Measurements from ENCODE around the gene U2AF2. TPM values are rescaled to one million over a fixed set of nuclear protein-coding genes. Genes with fewer than 3 reads are reported as not detected.

Gene U2AF2
- total RNA-seq, 1 donor from 2014 or later: 365 TPM

DNA sequence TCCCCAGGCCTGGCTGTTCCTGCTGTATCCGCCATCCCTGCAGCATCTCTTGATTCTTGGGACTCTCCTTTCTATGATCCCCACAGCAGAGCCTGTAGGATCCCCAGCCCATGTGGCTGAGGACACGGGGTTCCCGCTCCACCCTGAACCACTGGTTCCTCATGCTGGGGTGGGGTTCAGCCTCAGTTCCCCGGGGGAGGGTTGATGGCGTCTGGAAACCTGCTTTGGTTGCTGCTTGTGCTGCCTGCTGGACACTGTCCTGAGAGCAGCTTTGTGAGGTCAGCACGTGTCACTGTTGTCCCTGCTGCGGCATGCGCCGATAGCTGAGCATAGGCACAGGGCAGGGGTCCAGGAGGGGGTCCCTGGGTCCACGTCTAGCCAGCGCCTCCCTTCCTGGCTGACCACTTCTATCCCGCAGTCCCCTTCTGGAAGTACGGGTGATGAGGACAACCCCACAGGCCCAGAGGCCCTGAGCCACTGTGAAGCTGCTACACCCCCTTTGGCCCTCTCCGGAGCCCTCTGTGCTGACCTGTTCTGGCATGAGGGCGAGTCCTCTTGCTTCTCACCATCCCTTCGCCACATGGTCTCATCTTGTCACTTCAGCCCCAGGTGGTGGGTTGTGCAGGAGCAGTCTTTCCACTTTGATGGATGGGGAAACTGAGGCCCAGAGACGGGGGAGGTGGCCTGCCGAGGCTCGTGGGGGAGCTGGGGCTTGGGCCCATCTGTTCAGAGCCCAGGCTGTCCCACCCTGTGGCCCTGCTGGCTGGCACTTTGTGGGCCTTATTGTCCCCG is 25.7 kb downstream of the U2AF2 start:
- TF ChIP-seq, protein P1, sequence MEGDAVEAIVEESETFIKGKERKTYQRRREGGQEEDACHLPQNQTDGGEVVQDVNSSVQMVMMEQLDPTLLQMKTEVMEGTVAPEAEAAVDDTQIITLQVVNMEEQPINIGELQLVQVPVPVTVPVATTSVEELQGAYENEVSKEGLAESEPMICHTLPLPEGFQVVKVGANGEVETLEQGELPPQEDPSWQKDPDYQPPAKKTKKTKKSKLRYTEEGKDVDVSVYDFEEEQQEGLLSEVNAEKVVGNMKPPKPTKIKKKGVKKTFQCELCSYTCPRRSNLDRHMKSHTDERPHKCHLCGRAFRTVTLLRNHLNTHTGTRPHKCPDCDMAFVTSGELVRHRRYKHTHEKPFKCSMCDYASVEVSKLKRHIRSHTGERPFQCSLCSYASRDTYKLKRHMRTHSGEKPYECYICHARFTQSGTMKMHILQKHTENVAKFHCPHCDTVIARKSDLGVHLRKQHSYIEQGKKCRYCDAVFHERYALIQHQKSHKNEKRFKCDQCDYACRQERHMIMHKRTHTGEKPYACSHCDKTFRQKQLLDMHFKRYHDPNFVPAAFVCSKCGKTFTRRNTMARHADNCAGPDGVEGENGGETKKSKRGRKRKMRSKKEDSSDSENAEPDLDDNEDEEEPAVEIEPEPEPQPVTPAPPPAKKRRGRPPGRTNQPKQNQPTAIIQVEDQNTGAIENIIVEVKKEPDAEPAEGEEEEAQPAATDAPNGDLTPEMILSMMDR (conservative IDR thresholded peaks at IDR 0.05): no peak
- H3K27ac Mint-ChIP-seq (ENCODE audit: unreplicated experiment): no peak overlapping the region
- no peak for DNase-seq (ENCODE audit: low read depth, low spot score)
- peaks cover 3% of the 10 kb centered on the region for H3K27me3 Mint-ChIP-seq (ENCODE audit: low read depth)
- H3K4me1 Mint-ChIP-seq: peaks cover 22% of the 10 kb centered on the region
- peaks cover 2% of the 10 kb centered on the region for H3K36me3 Mint-ChIP-seq (ENCODE audit: low read depth)
- peak overlapping the region; percentile 67 for H3K4me3 Mint-ChIP-seq
- no peaks in the 10 kb centered on the region for H3K9me3 Mint-ChIP-seq

DNA sequence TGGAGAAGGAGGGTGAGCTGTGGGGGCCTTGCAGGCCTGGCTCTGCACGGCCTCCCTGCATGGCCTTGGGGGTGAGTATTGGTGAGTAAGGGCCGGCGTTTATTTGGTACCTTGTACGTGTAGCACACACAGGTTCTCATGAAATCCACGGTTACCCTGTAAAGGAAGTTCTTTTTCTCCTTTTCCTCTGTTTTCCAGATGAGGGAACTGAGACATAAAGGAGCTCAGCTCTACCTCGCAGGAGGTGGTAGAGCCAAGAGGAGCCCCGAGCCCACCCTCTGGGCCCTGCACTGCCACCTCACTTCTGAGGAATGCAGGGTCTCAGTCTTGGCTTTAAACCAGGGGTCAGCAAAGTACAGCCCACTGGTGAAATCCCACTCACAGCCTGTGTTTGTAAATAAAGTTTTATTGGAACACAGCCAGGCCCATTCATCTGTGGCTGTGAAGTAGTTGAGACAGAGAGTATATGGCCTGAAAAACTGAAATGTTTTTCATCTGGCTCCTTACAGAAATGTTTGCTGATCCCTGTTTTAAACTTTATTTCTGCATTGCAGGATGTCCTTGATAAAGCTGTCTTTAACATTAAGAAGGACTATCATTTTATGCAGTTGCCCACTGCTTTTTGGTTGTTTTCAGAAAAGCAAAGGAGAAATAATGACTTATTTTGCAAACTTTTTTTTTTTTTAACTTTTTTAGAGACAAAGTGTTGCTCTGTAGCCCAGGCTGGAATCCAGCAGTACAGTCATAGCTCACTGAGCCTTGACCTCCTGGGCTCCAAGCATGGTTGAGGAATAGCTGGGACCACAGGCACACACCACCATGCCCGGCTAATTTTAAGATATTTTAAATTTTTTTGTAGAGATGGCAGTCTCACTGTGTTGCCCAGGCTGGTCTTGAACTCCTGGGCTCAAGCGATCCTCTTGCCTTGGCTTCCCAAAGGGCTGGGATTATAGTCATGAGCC is 26.6 kb downstream of the U2AF2 start:
- Mint-ChIP-seq H3K27ac (ENCODE audit: unreplicated experiment) (no peak overlapping the region), H3K27me3 (ENCODE audit: low read depth) (no peaks in the 10 kb centered on the region), H3K4me3 (no peak overlapping the region), H3K36me3 (ENCODE audit: low read depth) (no peaks in the 10 kb centered on the region), H3K9me3 (no peaks in the 10 kb centered on the region), H3K4me1 (peaks cover 13% of the 10 kb centered on the region)
- DNase-seq (ENCODE audit: low read depth, low spot score): no peak
- TF ChIP-seq, protein P1 (conservative IDR thresholded peaks at IDR 0.05): no peak

DNA sequence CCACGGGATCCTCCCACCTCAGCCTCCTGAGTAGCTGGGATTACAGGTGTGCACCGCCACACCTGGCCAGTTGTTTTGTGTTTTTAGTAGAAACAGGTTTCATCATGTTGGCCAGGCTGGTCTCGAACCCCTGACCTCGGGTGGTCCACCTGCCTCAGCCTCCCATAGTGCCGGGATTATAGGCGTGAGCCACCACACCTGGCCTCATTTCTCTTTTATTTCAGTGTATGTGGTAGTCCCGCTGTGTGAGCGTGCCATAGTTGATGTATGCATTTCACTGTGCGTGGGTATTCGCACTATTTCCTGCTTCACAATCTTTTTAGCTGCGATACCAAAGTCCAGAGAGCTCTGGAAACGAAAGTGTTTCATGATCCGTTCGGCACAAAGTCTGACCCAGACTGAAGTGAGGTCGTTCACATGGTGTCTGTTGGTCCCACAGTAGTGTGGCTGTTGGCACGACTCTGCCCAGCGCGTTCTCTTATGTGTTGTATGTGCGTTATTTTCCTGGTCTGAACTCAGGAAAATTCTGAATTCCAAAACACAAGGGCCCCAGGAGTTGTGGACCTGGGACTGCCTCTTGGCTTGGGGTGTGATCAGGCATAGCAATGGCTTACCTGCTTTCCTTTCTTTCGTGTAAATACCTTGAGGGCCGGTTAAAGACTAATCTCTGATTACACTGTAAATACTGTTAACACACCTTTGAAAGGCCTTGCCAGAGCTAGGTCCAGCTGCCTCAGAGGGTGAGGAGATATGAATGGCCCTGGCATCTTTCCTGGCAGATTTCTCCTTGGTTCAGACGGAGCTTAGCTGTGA is 28.8 kb downstream of the U2AF2 start:
- Mint-ChIP-seq H3K27ac (ENCODE audit: unreplicated experiment) (no peak overlapping the region), H3K36me3 (ENCODE audit: low read depth) (no peaks in the 10 kb centered on the region), H3K9me3 (no peaks in the 10 kb centered on the region), H3K27me3 (ENCODE audit: low read depth) (no peaks in the 10 kb centered on the region), H3K4me1 (no peaks in the 10 kb centered on the region), H3K4me3 (no peak overlapping the region)
- TF ChIP-seq, protein P1 (conservative IDR thresholded peaks at IDR 0.05): no peak
- no peak for DNase-seq (ENCODE audit: low read depth, low spot score)

DNA sequence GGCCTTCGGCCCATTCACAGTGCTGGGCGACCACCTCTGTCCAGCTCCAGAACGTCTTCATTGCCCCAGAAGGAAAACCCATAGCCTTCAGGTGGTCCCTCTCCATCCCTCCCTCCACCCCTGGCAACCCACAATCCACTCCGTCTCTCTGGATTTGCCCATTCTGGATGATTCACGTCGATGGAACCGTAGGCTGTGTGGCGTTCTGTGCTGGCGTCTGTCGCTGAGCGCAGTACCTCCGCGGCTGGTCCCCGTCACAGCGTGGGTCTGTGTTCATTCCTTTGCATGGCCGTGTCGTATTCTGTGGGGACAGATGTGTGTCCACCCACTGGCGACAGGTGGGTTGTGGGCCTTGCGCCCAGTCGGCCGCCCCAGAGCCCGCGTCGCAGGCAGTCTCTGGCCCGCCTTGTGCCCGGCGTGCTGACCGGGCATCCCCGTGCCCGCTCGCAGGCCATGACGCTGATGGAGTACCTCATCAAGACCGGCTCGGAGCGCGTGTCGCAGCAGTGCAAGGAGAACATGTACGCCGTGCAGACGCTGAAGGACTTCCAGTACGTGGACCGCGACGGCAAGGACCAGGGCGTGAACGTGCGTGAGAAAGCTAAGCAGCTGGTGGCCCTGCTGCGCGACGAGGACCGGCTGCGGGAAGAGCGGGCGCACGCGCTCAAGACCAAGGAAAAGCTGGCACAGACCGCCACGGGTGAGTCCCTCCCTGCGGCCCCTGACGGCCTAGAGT is 30.3 kb downstream of the U2AF2 start:
- TF ChIP-seq, protein P1 (conservative IDR thresholded peaks at IDR 0.05): no peak
- Mint-ChIP-seq H3K4me3 (no peak overlapping the region), H3K27me3 (ENCODE audit: low read depth) (no peaks in the 10 kb centered on the region), H3K9me3 (no peaks in the 10 kb centered on the region), H3K36me3 (ENCODE audit: low read depth) (no peaks in the 10 kb centered on the region), H3K4me1 (no peaks in the 10 kb centered on the region), H3K27ac (ENCODE audit: unreplicated experiment) (no peak overlapping the region)
- no peak for DNase-seq (ENCODE audit: low read depth, low spot score)
